ENCODE results near the gene UBTD1.

DNA sequence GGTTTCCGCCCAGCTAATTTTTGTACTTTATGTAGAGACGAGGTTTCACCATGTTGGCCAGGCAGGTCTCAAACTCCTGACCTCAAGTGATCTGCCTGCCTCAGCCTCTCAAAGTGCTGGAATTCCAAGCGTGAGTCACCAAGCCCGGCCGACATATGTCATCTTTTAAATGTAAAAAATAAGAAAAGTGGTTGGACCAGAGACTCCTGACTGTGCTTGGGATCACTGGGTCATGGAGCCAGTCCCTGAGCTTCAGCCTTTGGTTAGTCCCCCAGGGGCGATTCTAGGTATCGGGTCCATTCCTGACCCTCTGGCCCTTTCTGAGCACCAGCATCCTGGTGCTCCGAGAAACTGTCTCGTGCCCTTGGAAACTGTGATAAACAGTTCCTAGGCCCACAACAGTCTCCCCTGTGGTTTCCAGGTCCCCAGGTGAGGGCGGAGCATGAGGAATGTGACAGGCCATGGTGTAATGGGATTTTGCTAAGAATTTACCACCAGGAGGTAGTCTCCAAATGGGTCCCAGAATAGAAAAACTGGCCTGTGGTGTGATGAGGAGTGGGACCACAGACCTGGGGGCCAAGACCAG lies 32.8 kb downstream of the UBTD1 start:
- TF ChIP-seq, protein P1, sequence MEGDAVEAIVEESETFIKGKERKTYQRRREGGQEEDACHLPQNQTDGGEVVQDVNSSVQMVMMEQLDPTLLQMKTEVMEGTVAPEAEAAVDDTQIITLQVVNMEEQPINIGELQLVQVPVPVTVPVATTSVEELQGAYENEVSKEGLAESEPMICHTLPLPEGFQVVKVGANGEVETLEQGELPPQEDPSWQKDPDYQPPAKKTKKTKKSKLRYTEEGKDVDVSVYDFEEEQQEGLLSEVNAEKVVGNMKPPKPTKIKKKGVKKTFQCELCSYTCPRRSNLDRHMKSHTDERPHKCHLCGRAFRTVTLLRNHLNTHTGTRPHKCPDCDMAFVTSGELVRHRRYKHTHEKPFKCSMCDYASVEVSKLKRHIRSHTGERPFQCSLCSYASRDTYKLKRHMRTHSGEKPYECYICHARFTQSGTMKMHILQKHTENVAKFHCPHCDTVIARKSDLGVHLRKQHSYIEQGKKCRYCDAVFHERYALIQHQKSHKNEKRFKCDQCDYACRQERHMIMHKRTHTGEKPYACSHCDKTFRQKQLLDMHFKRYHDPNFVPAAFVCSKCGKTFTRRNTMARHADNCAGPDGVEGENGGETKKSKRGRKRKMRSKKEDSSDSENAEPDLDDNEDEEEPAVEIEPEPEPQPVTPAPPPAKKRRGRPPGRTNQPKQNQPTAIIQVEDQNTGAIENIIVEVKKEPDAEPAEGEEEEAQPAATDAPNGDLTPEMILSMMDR (IDR thresholded peaks at IDR 0.05; ENCODE audit: low read depth, low read length): no peak
- no peak for TF ChIP-seq POLR2A (IDR thresholded peaks at IDR 0.05; ENCODE audit: extremely low read depth, insufficient read length)
- TF ChIP-seq, protein P2, sequence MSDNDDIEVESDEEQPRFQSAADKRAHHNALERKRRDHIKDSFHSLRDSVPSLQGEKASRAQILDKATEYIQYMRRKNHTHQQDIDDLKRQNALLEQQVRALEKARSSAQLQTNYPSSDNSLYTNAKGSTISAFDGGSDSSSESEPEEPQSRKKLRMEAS (IDR thresholded peaks at IDR 0.05; ENCODE audit: low read depth, low read length): no peak
